SK-N-SH (cell line): ENCODE results near the gene PDE2A. TPM values are rescaled to one million over a fixed set of nuclear protein-coding genes. Genes with fewer than 3 reads are reported as not detected.

Experiments used
- CTCF ChIA-PET: fragments of 300-600, 350-600 bp; formaldehyde crosslinking; extraction: SDS; loops from one replicate; lab custom pipeline; 2021; lab: Yijun Ruan, JAX
- POLR2A ChIA-PET: fragments of 350-600 bp; sonication (Branson Sonifier 250); formaldehyde crosslinking; extraction: SDS; loops from one replicate; lab custom pipeline; 2020; ENCODE audit warnings: antibody characterized with exemption, inconsistent platforms; lab: Yijun Ruan, JAX
- DNase-seq: peaks from one replicate; pipeline ENCODE4 v3.0.0; 2012
- H2AFZ ChIP-seq: fragments of 200-600 bp; sonication (generic); 2 replicates; pipeline ENCODE4 v1.8.1; 2016; ENCODE audit warnings: antibody characterized with exemption, mild to moderate bottlenecking, low read depth
- H3F3A ChIP-seq: fragments of 200-600 bp; sonication (generic); replicated peaks from 2 replicates; pipeline ENCODE3; 2016; ENCODE audit warnings: antibody characterized with exemption, mild to moderate bottlenecking; ENCODE audit not compliant: insufficient read depth
- H3K27ac ChIP-seq, 2 experiments: fragments of 200-500 bp in 1 of 2; fragments of 200-600 bp in 1 of 2; sonication (Bioruptor generic) in 1 of 2; sonication (generic), shearing (Covaris generic) in 1 of 2; 2 replicates each; pipeline versions ENCODE4 v1.5.1 to v1.6.1; 2014 to 2016; ENCODE audit warnings: low read depth in 2 of 2, inconsistent platforms in 1 of 2, low read length in 1 of 2, mild to moderate bottlenecking in 1 of 2, mixed read lengths in 1 of 2
- H3K27me3 ChIP-seq: fragments of 200-600 bp; sonication (generic), shearing (Covaris generic); 2 replicates; pipeline ENCODE4 v1.6.1; 2016; ENCODE audit warnings: mixed run types; ENCODE audit not compliant: insufficient read depth
- H3K36me3 ChIP-seq, 2 experiments: fragments of 200-500 bp in 1 of 2; fragments of 200-600 bp in 1 of 2; sonication (Bioruptor generic) in 1 of 2; sonication (generic) in 1 of 2; replicated peaks in 1 of 2; 2 replicates each; pipeline versions ENCODE3 to v1.5.1; 2014 to 2016; ENCODE audit warnings: low read length in 1 of 2, mild to moderate bottlenecking in 1 of 2; ENCODE audit not compliant: insufficient read depth in 2 of 2, control insufficient read depth in 1 of 2
- H3K4me1 ChIP-seq, 2 experiments: fragments of 200-500 bp in 1 of 2; fragments of 200-600 bp in 1 of 2; sonication (Bioruptor generic) in 1 of 2; sonication (generic), shearing (Covaris generic) in 1 of 2; 2 replicates each; pipeline versions ENCODE4 v1.5.1 to v1.6.1; 2014 to 2016; ENCODE audit warnings: low read depth in 1 of 2, low read length in 1 of 2, mixed run types in 1 of 2; ENCODE audit not compliant: insufficient read depth in 2 of 2, control insufficient read depth in 1 of 2
- H3K4me2 ChIP-seq: fragments of 200-600 bp; sonication (generic), shearing (Covaris generic); 2 replicates; pipeline ENCODE4 v1.6.1; 2017; ENCODE audit warnings: mixed run types
- H3K4me3 ChIP-seq, 2 experiments: fragments of 200-500 bp in 1 of 2; fragments of 200-600 bp in 1 of 2; sonication (Bioruptor generic) in 1 of 2; sonication (generic), shearing (Covaris generic) in 1 of 2; 2 replicates each; pipeline versions ENCODE4 v1.5.1 to v1.8.1; 2014 to 2016; ENCODE audit warnings: low read depth in 2 of 2, inconsistent platforms in 1 of 2, low read length in 1 of 2, mild to moderate bottlenecking in 1 of 2, mixed read lengths in 1 of 2, moderate library complexity in 1 of 2
- H3K79me2 ChIP-seq: fragments of 200-600 bp; sonication (generic); 2 replicates; pipeline ENCODE4 v1.8.1; 2017; ENCODE audit warnings: mild to moderate bottlenecking; ENCODE audit not compliant: insufficient read depth
- H3K9ac ChIP-seq: fragments of 200-600 bp; sonication (generic); 2 replicates; pipeline ENCODE4 v1.6.1; 2017; ENCODE audit warnings: mixed run types
- H3K9me2 ChIP-seq: fragments of 200-600 bp; sonication (generic); 2 replicates; pipeline ENCODE4 v1.6.1; 2017; ENCODE audit warnings: mixed run types
- H3K9me3 ChIP-seq: fragments of 200-600 bp; sonication (generic); 2 replicates; pipeline ENCODE4 v1.6.1; 2017; ENCODE audit warnings: mixed run types, mild to moderate bottlenecking, moderate library complexity
- H4K20me1 ChIP-seq: fragments of 200-600 bp; sonication (generic); 2 replicates; pipeline ENCODE4 v1.6.1; 2017; ENCODE audit warnings: mild to moderate bottlenecking, mixed run types; ENCODE audit not compliant: insufficient read depth
- CHD2 ChIP-seq: fragments of 150-350 bp; IDR thresholded peaks from 2 replicates; pipeline ENCODE4 v1.6.1; 2018; ENCODE audit warnings: low read length; ENCODE audit not compliant: partially characterized antibody
- EP300 ChIP-seq, 2 experiments: IDR thresholded peaks; 2 replicates each; pipeline versions ENCODE4 v1.4.0 to v1.6.1; 2012; ENCODE audit warnings: borderline replicate concordance in 1 of 2, low read depth in 1 of 2, low read length in 1 of 2
- FOXM1 ChIP-seq: IDR thresholded peaks from 2 replicates; pipeline ENCODE4 v1.4.0; 2012; ENCODE audit warnings: low read depth, mild to moderate bottlenecking
- IRF3 ChIP-seq: fragments of 150-350 bp; IDR thresholded peaks from 2 replicates; pipeline ENCODE4 v1.6.1; 2016; ENCODE audit warnings: mild to moderate bottlenecking, low read depth, low read length
- JUND ChIP-seq: IDR thresholded peaks from 2 replicates; pipeline ENCODE4 v1.4.0; 2012
- MXI1 ChIP-seq: IDR thresholded peaks from 2 replicates; pipeline ENCODE4 v1.6.1; 2012; ENCODE audit warnings: mild to moderate bottlenecking, low read depth, low read length, improper control_type of control experiment
- NRF1 ChIP-seq: IDR thresholded peaks from 2 replicates; pipeline ENCODE4 v1.6.1; 2012; ENCODE audit warnings: low read depth, mild to moderate bottlenecking, low read length
- RAD21 ChIP-seq: IDR thresholded peaks from 2 replicates; pipeline ENCODE4 v1.6.1; 2012; ENCODE audit warnings: mild to moderate bottlenecking, low read length
- SMC3 ChIP-seq: IDR thresholded peaks from 2 replicates; pipeline ENCODE4 v1.6.1; 2012; ENCODE audit warnings: low read depth, low read length, improper control_type of control experiment
- TAF1 ChIP-seq: IDR thresholded peaks from 2 replicates; pipeline ENCODE4 v1.6.1; 2012; ENCODE audit warnings: low read depth, mild to moderate bottlenecking, low read length, moderate library complexity, borderline replicate concordance
- TCF12 ChIP-seq: IDR thresholded peaks from 2 replicates; pipeline ENCODE4 v1.4.0; 2012
- TEAD4 ChIP-seq: IDR thresholded peaks from 2 replicates; pipeline ENCODE4 v1.4.0; 2012; ENCODE audit warnings: mild to moderate bottlenecking, borderline replicate concordance; ENCODE audit not compliant: insufficient read depth
- USF2 ChIP-seq: fragments of 150-350 bp; IDR thresholded peaks from 2 replicates; pipeline ENCODE4 v1.6.1; 2017; ENCODE audit warnings: antibody characterized with exemption, low read length, low read depth, borderline replicate concordance
- WGBS: methylation state at CpG from one replicate; pipeline ENCODE4 v1.1.6; 2017; ENCODE audit warnings: low lambda C conversion rate; 5-methylcytosine and 5-hydroxymethylcytosine counted together
- polyA plus RNA-seq, 3 experiments: library from polyadenylated mRNA; depleted of rRNA; stranded (reverse); fragments of >200 nt; gene quantifications; 2 replicates each; pipeline ENCODE4 v1.2.3, GENCODE V29; 2012
- TF ChIP-seq, protein P1 (sequence below): IDR thresholded peaks from 2 replicates; pipeline ENCODE4; 2012

PDE2A gene
- polyA plus RNA-seq, 1 of the 3 experiments (the other 2 are of a cell fraction): 0.43 TPM

GRCh38 chr11:72668629-72669347 is 5.4 kb downstream of the PDE2A start:
- ChIA-PET POLR2A (interaction anchor here (0.8 kb wide), 1 partner anchor 77 kb away, joined by 3 read pairs; no protein-coding TSS in a partner anchor), CTCF (interaction anchor here (1.0 to 4.5 kb wide), 7 partner anchors 14 to 197 kb away, joined by 3 to 28 read pairs (median 3); no protein-coding TSS in a partner anchor)
- no peaks in the 10 kb centered on the region for H3K9me3 ChIP-seq
- H3K27ac ChIP-seq: no peak overlapping the region
- no peak overlapping the region for H3K4me2 ChIP-seq
- H3K4me1 ChIP-seq: peaks cover 0 to 10% of the 10 kb centered on the region in 2 experiments; a peak in 1 of 4 replicates
- no peaks in the 10 kb centered on the region for H3K9me2 ChIP-seq
- H2AFZ ChIP-seq: no peak overlapping the region
- no peak overlapping the region for H3K4me3 ChIP-seq
- H3K27me3 ChIP-seq: peaks cover 13% of the 10 kb centered on the region; the same call in 1 of the 2 replicates
- TF ChIP-seq TCF12: no peak
- TF ChIP-seq IRF3: no peak
- no peak for TF ChIP-seq SMC3
- TF ChIP-seq, protein P1, sequence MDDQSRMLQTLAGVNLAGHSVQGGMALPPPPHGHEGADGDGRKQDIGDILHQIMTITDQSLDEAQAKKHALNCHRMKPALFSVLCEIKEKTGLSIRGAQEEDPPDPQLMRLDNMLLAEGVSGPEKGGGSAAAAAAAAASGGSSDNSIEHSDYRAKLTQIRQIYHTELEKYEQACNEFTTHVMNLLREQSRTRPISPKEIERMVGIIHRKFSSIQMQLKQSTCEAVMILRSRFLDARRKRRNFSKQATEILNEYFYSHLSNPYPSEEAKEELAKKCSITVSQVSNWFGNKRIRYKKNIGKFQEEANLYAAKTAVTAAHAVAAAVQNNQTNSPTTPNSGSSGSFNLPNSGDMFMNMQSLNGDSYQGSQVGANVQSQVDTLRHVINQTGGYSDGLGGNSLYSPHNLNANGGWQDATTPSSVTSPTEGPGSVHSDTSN: no peak
- TF ChIP-seq NRF1: no peak
- TF ChIP-seq RAD21: no peak
- no peak for TF ChIP-seq FOXM1
- no peak for TF ChIP-seq USF2
- no peak for TF ChIP-seq TEAD4
- TF ChIP-seq TAF1: no peak
- no peak for TF ChIP-seq CHD2
- TF ChIP-seq EP300 (IDR thresholded peaks at IDR 0.05; ENCODE audit: borderline replicate concordance in 1 of 2, low read depth in 1 of 2, low read length in 1 of 2): no peak
- TF ChIP-seq JUND: no peak
- no peak for TF ChIP-seq MXI1
- H3F3A ChIP-seq: no peaks in the 10 kb centered on the region
- H3K36me3 ChIP-seq: no peaks in the 10 kb centered on the region
- WGBS: 64% methylated on average over 7 of the region's 7 CpGs
- H3K79me2 ChIP-seq: no peaks in the 10 kb centered on the region
- DNase-seq: no peak
- H4K20me1 ChIP-seq: no peaks in the 10 kb centered on the region
- no peak overlapping the region for H3K9ac ChIP-seq
